IPS-20b (cell line): ENCODE data around the gene KDM2B.

ENCODE experiments used
- H3K27ac ChIP-seq: one replicate; pipeline ENCODE4 v1.5.1; 2013; ENCODE audit warnings: low read length
- H3K27me3 ChIP-seq: 2 replicates; pipeline ENCODE4 v1.6.1; 2013; ENCODE audit warnings: mild to moderate bottlenecking, low read length, inconsistent platforms; ENCODE audit not compliant: insufficient read depth
- H3K36me3 ChIP-seq: 2 replicates; pipeline ENCODE4 v1.6.1; 2013; ENCODE audit warnings: low read depth, mild to moderate bottlenecking, inconsistent platforms, low read length, moderate library complexity; ENCODE audit not compliant: insufficient read depth
- H3K4me1 ChIP-seq: 2 replicates; pipeline ENCODE4 v1.6.1; 2013; ENCODE audit warnings: mild to moderate bottlenecking, control low read depth, inconsistent platforms, low read length, moderate library complexity; ENCODE audit not compliant: insufficient read depth
- H3K4me3 ChIP-seq: 2 replicates; pipeline ENCODE4 v1.5.1; 2013; ENCODE audit warnings: mild to moderate bottlenecking, low read length, inconsistent platforms
- H3K9ac ChIP-seq: 2 replicates; pipeline ENCODE4 v1.6.1; 2013; ENCODE audit warnings: low read depth, mild to moderate bottlenecking, inconsistent platforms, low read length, moderate library complexity
- H3K9me3 ChIP-seq: 2 replicates; pipeline ENCODE4 v1.6.1; 2013; ENCODE audit warnings: mild to moderate bottlenecking, low read depth, low read length, inconsistent platforms; ENCODE audit not compliant: insufficient read depth

Gene KDM2B

GRCh38 chr12:121428883-121429282, 151.9 kb downstream of the KDM2B start:
- H3K9ac ChIP-seq: no peak overlapping the region
- H3K27me3 ChIP-seq: no peaks in the 10 kb centered on the region
- H3K36me3 ChIP-seq: peaks cover 98% of the 10 kb centered on the region
- H3K4me1 ChIP-seq: no peaks in the 10 kb centered on the region
- no peak overlapping the region for H3K4me3 ChIP-seq
- no peak overlapping the region for H3K27ac ChIP-seq
- H3K9me3 ChIP-seq: no peaks in the 10 kb centered on the region

GRCh38 chr12:121427556-121428050, 153.2 kb downstream of the KDM2B start:
- no peaks in the 10 kb centered on the region for H3K9me3 ChIP-seq
- H3K36me3 ChIP-seq: peaks cover 98% of the 10 kb centered on the region
- no peak overlapping the region for H3K9ac ChIP-seq
- H3K27ac ChIP-seq: no peak overlapping the region
- H3K27me3 ChIP-seq: no peaks in the 10 kb centered on the region
- H3K4me1 ChIP-seq: no peaks in the 10 kb centered on the region
- H3K4me3 ChIP-seq: no peak overlapping the region

- Histone ChIP-seq H3K9ac (no peak overlapping the region), H3K4me3 (no peak overlapping the region), H3K4me1 (no peaks in the 10 kb centered on the region), H3K36me3 (peaks cover 100% of the 10 kb centered on the region), H3K9me3 (no peaks in the 10 kb centered on the region), H3K27ac (no peak overlapping the region), H3K27me3 (no peaks in the 10 kb centered on the region)
Observed at GRCh38 chr12:121424624-121424975, 156.2 kb downstream of the KDM2B start.

- no peaks in the 10 kb centered on the region for H3K4me1 ChIP-seq
- H3K9me3 ChIP-seq: no peaks in the 10 kb centered on the region
- H3K4me3 ChIP-seq: no peak overlapping the region
- peaks cover 100% of the 10 kb centered on the region for H3K36me3 ChIP-seq
- no peak overlapping the region for H3K27ac ChIP-seq
- no peaks in the 10 kb centered on the region for H3K27me3 ChIP-seq
- H3K9ac ChIP-seq: no peak overlapping the region
Observed at GRCh38 chr12:121423682-121424623, 156.9 kb downstream of the KDM2B start.

- H3K4me1 ChIP-seq: no peaks in the 10 kb centered on the region
- H3K36me3 ChIP-seq: peaks cover 98% of the 10 kb centered on the region
- no peak overlapping the region for H3K4me3 ChIP-seq
- H3K9me3 ChIP-seq: no peaks in the 10 kb centered on the region
- H3K27me3 ChIP-seq: no peaks in the 10 kb centered on the region
- no peak overlapping the region for H3K9ac ChIP-seq
- H3K27ac ChIP-seq: no peak overlapping the region
Observed at GRCh38 chr12:121423253-121423652, 157.6 kb downstream of the KDM2B start.

GRCh38 chr12:121420109-121420508, 160.7 kb downstream of the KDM2B start:
- no peak overlapping the region for H3K4me3 ChIP-seq
- no peaks in the 10 kb centered on the region for H3K27me3 ChIP-seq
- H3K4me1 ChIP-seq: no peaks in the 10 kb centered on the region
- no peak overlapping the region for H3K27ac ChIP-seq
- no peak overlapping the region for H3K9ac ChIP-seq
- peaks cover 92% of the 10 kb centered on the region for H3K36me3 ChIP-seq
- H3K9me3 ChIP-seq: no peaks in the 10 kb centered on the region

GRCh38 chr12:121417847-121418246, 163.0 kb downstream of the KDM2B start:
- Histone ChIP-seq H3K4me1 (no peaks in the 10 kb centered on the region), H3K27me3 (no peaks in the 10 kb centered on the region), H3K36me3 (peaks cover 82% of the 10 kb centered on the region), H3K27ac (no peak overlapping the region), H3K4me3 (no peak overlapping the region), H3K9me3 (no peaks in the 10 kb centered on the region), H3K9ac (no peak overlapping the region)

GRCh38 chr12:121413917-121414316, 166.9 kb downstream of the KDM2B start:
- Histone ChIP-seq H3K36me3 (peaks cover 43% of the 10 kb centered on the region), H3K4me3 (no peak overlapping the region), H3K27me3 (no peaks in the 10 kb centered on the region)

GRCh38 chr12:121405211-121405610, 175.6 kb downstream of the KDM2B start:
- H3K36me3 ChIP-seq: peaks cover 47% of the 10 kb centered on the region

More at GRCh38 chr12:121413917-121414316, 166.9 kb downstream of the KDM2B start:
- H3K4me1 ChIP-seq: no peaks in the 10 kb centered on the region
- H3K9ac ChIP-seq: no peak overlapping the region
- H3K9me3 ChIP-seq: no peaks in the 10 kb centered on the region
- H3K27ac ChIP-seq: no peak overlapping the region

GRCh38 chr12:121404734-121405133, 176.1 kb downstream of the KDM2B start:
- no peak overlapping the region for H3K4me3 ChIP-seq
- H3K27ac ChIP-seq: no peak overlapping the region
- H3K9ac ChIP-seq: no peak overlapping the region
- H3K4me1 ChIP-seq: peaks cover 3% of the 10 kb centered on the region; the same call in 1 of the 2 replicates
- H3K9me3 ChIP-seq: no peaks in the 10 kb centered on the region
- H3K27me3 ChIP-seq: no peaks in the 10 kb centered on the region
- peaks cover 47% of the 10 kb centered on the region for H3K36me3 ChIP-seq

More at GRCh38 chr12:121405211-121405610, 175.6 kb downstream of the KDM2B start:
- H3K4me1 ChIP-seq: peaks cover 3% of the 10 kb centered on the region; the same call in 1 of the 2 replicates
- no peak overlapping the region for H3K9ac ChIP-seq
- no peaks in the 10 kb centered on the region for H3K9me3 ChIP-seq
- no peaks in the 10 kb centered on the region for H3K27me3 ChIP-seq
- no peak overlapping the region for H3K4me3 ChIP-seq
- no peak overlapping the region for H3K27ac ChIP-seq

GRCh38 chr12:121403721-121404120, 177.1 kb downstream of the KDM2B start:
- Histone ChIP-seq H3K27me3 (no peaks in the 10 kb centered on the region), H3K4me1 (peaks cover 5% of the 10 kb centered on the region; the same call in 1 of the 2 replicates), H3K4me3 (no peak overlapping the region), H3K36me3 (peaks cover 46% of the 10 kb centered on the region), H3K9me3 (no peaks in the 10 kb centered on the region), H3K27ac (no peak overlapping the region), H3K9ac (no peak overlapping the region)
